PC-9 (cell line): Measurements from ENCODE around the gene IQSEC1. TPM values are rescaled to one million over a fixed set of nuclear protein-coding genes. Genes with fewer than 3 reads are reported as not detected.

Source experiments
- BruUV-seq: library from RNA; stranded (reverse); fragments of 400-500 nt; replicated peaks from 2 replicates; lab custom pipeline; 2021; lab: Mats Ljungman, UMichigan
- CTCF ChIA-PET: fragments of 300-600 bp; sonication (Branson Sonifier 250); formaldehyde crosslinking; loops from one replicate; lab custom pipeline; 2022; ENCODE audit warnings: antibody characterized with exemption; lab: Charles Lee
- POLR2A ChIA-PET: fragments of 300-600 bp; sonication (Branson Sonifier 250); formaldehyde crosslinking; loops from one replicate; lab custom pipeline; 2022; ENCODE audit warnings: antibody characterized with exemption; ENCODE audit not compliant: unreplicated experiment; lab: Charles Lee
- DNase-seq, 2 experiments: peaks; one replicate each; pipeline versions ENCODE4 v3.0.0 to v3.0.0-alpha.2; 2015 to 2022; ENCODE audit warnings: mixed read lengths in 1 of 2
- H2AFZ ChIP-seq: fragments of 200-600 bp; sonication (generic); 2 replicates; pipeline ENCODE4 v1.8.1; 2017; ENCODE audit warnings: antibody characterized with exemption
- H3F3A ChIP-seq: fragments of 200-600 bp; sonication (generic); 2 replicates; pipeline ENCODE4 v1.8.1; 2017; ENCODE audit warnings: antibody characterized with exemption, mild to moderate bottlenecking, low read depth; ENCODE audit not compliant: insufficient read depth
- H3K27ac ChIP-seq: fragments of 200-600 bp; sonication (generic); 2 replicates; pipeline ENCODE4 v1.6.1; 2016; ENCODE audit warnings: mixed run types
- H3K27me3 ChIP-seq: fragments of 200-600 bp; sonication (generic); 2 replicates; pipeline ENCODE4 v1.6.1; 2016; ENCODE audit warnings: low read depth, mixed run types; ENCODE audit not compliant: insufficient read depth
- H3K36me3 ChIP-seq: fragments of 200-600 bp; sonication (generic); 2 replicates; pipeline ENCODE4 v1.6.1; 2016; ENCODE audit warnings: low read depth, mixed run types
- H3K4me1 ChIP-seq: fragments of 200-600 bp; sonication (generic); replicated peaks from 2 replicates; pipeline ENCODE4 v1.6.1; 2016; ENCODE audit warnings: mixed run types; ENCODE audit not compliant: insufficient read depth
- H3K4me2 ChIP-seq: fragments of 200-600 bp; sonication (generic); 2 replicates; pipeline ENCODE4 v1.6.1; 2017; ENCODE audit warnings: mixed run types
- H3K4me3 ChIP-seq: fragments of 200-600 bp; sonication (generic); 2 replicates; pipeline ENCODE4 v1.6.1; 2016; ENCODE audit warnings: mixed run types
- H3K79me2 ChIP-seq: fragments of 200-600 bp; sonication (generic); 2 replicates; pipeline ENCODE4 v1.6.1; 2017; ENCODE audit warnings: low read depth, mixed run types
- H3K9me2 ChIP-seq: fragments of 200-600 bp; sonication (generic); 2 replicates; pipeline ENCODE4 v1.8.1; 2017; ENCODE audit warnings: mild to moderate bottlenecking; ENCODE audit not compliant: insufficient read depth
- H3K9me3 ChIP-seq: fragments of 200-600 bp; sonication (generic); 2 replicates; pipeline ENCODE4 v1.8.1; 2016; ENCODE audit warnings: low read depth; ENCODE audit not compliant: insufficient read depth
- H4K20me1 ChIP-seq: fragments of 200-600 bp; sonication (generic); 2 replicates; pipeline ENCODE4 v1.8.1; 2017; ENCODE audit not compliant: insufficient read depth
- EZH2 ChIP-seq: fragments of 200-600 bp; sonication (generic); IDR thresholded peaks from 2 replicates; pipeline ENCODE4 v1.8.0; 2017; ENCODE audit warnings: antibody characterized with exemption, low read depth
- intact Hi-C: fragments of 100-400 bp; cut with micrococcal nuclease; formaldehyde crosslinking; loops from one replicate; pipeline ENCODE4 v1.10.0; 2022; ENCODE audit not compliant: unreplicated experiment
- total RNA-seq: library from RNA; stranded (reverse); gene quantifications from 2 replicates; pipeline ENCODE4 v1.2.3, GENCODE V29; 2021
- TF ChIP-seq, protein P1 (sequence below): fragments of 200-600 bp; sonication (generic); conservative IDR thresholded peaks from 2 replicates; pipeline ENCODE4 v1.6.1; 2017; ENCODE audit warnings: mixed run types, antibody characterized with exemption, mild to moderate bottlenecking, moderate library complexity

Gene IQSEC1
- total RNA-seq, 1 experiment from 2014 or later, result 30.7 TPM

DNA sequence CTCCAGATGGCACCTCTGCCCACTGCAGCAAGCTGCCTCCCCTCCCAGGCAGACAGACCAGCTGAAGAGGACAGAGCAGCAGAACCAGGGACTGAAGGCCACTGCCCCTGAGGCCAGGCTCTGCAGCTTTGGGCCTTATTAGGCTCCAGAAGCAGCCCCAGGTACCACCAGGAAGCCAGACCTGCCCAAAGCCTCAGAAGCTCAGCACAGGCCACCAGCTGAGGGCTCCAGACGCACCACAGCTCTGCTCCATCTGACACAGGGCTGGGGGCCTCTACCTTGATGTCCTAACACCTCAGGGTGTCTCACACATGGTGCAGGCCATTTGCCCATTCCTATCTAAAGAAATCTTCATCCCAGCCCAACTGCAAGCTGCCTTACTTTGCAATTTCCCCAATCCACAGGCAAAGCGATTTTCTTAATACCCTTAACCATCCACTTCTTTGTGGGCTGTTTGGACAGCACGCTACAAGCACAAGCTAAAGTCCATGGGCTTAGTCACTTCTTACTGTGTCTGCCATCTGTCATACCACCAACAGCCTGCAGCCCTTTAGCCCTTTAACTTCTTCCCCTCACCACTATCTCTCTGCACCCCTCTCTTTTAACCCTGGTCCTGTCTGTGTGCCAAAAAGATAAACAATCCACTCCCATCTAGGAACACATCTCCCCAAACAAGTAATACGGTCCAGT lies 112.1 kb downstream of the IQSEC1 start:
- POLR2A ChIA-PET, result interaction anchor here (0.7 kb wide), 1 partner anchor 61 kb away, joined by 7 read pairs; no protein-coding TSS in a partner anchor
- no peaks in the 10 kb centered on the region for H3K27me3 ChIP-seq
- H3F3A ChIP-seq, result no peaks in the 10 kb centered on the region
- no peaks in the 10 kb centered on the region for H3K9me2 ChIP-seq
- H3K27ac ChIP-seq, result no peak overlapping the region
- no peak overlapping the region for H3K4me2 ChIP-seq
- peaks cover 82% of the 10 kb centered on the region for H4K20me1 ChIP-seq
- no peak for TF ChIP-seq EZH2
- TF ChIP-seq, protein P1, sequence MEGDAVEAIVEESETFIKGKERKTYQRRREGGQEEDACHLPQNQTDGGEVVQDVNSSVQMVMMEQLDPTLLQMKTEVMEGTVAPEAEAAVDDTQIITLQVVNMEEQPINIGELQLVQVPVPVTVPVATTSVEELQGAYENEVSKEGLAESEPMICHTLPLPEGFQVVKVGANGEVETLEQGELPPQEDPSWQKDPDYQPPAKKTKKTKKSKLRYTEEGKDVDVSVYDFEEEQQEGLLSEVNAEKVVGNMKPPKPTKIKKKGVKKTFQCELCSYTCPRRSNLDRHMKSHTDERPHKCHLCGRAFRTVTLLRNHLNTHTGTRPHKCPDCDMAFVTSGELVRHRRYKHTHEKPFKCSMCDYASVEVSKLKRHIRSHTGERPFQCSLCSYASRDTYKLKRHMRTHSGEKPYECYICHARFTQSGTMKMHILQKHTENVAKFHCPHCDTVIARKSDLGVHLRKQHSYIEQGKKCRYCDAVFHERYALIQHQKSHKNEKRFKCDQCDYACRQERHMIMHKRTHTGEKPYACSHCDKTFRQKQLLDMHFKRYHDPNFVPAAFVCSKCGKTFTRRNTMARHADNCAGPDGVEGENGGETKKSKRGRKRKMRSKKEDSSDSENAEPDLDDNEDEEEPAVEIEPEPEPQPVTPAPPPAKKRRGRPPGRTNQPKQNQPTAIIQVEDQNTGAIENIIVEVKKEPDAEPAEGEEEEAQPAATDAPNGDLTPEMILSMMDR, result no peak
- peaks cover 37% of the 10 kb centered on the region for H3K79me2 ChIP-seq
- BruUV-seq, result no TSS peak
- no peak overlapping the region for H2AFZ ChIP-seq
- no peaks in the 10 kb centered on the region for H3K36me3 ChIP-seq
- CTCF ChIA-PET, result no interaction called here
- H3K4me1 ChIP-seq, result peaks cover under 1% of the 10 kb centered on the region; the same call in 1 of the 2 replicates
- H3K9me3 ChIP-seq, result no peaks in the 10 kb centered on the region
- no peak for DNase-seq
- intact Hi-C loops, result no loop called here
- no peak overlapping the region for H3K4me3 ChIP-seq

DNA sequence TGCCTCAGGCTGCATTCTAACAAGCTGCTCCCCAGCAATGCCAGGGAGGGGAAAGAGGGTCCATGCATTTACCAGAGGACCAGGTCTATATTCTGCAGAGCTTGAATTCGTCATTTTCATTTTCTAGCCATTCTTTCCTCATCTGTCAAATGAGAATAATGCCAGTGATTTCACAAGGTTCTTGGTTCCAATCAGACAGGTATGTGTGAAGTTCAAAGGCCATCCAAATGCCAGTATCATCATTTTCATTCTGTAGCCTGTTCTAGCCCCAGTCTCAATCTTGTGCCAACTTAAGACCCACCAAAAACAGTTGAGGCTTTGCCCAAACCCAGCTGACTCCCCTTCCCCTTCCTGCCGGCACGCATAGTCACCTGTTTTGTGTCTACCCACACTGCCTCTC lies 112.7 kb downstream of the IQSEC1 start:
- H3K36me3 ChIP-seq, result no peaks in the 10 kb centered on the region
- no peak overlapping the region for H2AFZ ChIP-seq
- peaks cover 81% of the 10 kb centered on the region for H4K20me1 ChIP-seq
- no peaks in the 10 kb centered on the region for H3K9me2 ChIP-seq
- H3K4me1 ChIP-seq, result no peaks in the 10 kb centered on the region
- peaks cover 32% of the 10 kb centered on the region for H3K79me2 ChIP-seq
- no peak overlapping the region for H3K27ac ChIP-seq
- TF ChIP-seq EZH2, result no peak
- TF ChIP-seq, protein P1, result no peak
- CTCF ChIA-PET, result no interaction called here
- no TSS peak for BruUV-seq
- intact Hi-C loops, result no loop called here
- POLR2A ChIA-PET, result no interaction called here
- no peaks in the 10 kb centered on the region for H3K9me3 ChIP-seq
- H3F3A ChIP-seq, result no peaks in the 10 kb centered on the region
- H3K4me2 ChIP-seq, result no peak overlapping the region
- H3K4me3 ChIP-seq, result no peak overlapping the region
- no peak for DNase-seq
- H3K27me3 ChIP-seq, result no peaks in the 10 kb centered on the region

DNA sequence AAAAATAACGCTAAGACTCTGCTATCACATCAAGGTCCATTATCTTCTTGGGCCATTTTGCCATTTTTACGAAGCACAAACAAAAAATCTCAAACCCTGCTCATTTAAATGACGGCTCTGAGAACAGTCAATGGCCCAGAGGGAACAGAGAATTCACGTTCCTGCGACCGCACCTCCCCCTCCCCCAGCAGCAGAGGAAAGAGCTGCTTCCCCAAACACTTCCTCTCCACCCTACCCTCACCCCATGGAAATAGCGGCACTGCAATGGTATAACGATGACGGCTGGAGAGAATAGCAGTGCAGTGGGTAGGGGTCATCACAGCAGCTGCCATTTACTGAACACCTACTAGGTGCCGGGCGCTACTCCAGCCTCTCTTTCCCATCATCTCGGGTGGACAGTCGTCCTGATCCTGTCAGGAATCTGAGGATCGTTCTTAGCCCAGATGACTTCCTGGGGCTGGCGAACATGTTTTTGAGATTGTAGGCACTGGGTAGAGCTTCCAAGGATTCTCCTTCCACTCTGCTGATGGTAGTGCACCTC lies 113.3 kb downstream of the IQSEC1 start:
- Histone ChIP-seq H3K27me3 (no peaks in the 10 kb centered on the region), H3K9me2 (no peaks in the 10 kb centered on the region), H3F3A (no peaks in the 10 kb centered on the region), H3K4me2 (no peak overlapping the region), H3K36me3 (no peaks in the 10 kb centered on the region), H3K9me3 (no peaks in the 10 kb centered on the region), H3K4me3 (no peak overlapping the region), H4K20me1 (peaks cover 80% of the 10 kb centered on the region), H3K4me1 (no peaks in the 10 kb centered on the region; the same call in 1 of the 2 replicates), H3K79me2 (peaks cover 29% of the 10 kb centered on the region), H2AFZ (no peak overlapping the region), H3K27ac (no peak overlapping the region)
- no peak for DNase-seq
- ChIA-PET CTCF (no interaction called here), POLR2A (no interaction called here)
- intact Hi-C loops, result no loop called here
- BruUV-seq, result no TSS peak
- no peak for TF ChIP-seq EZH2
- TF ChIP-seq, protein P1, result no peak
